Retinal pigment epithelial cell (primary cell): ENCODE results near the gene RBKS.

Experiments
- DNase-seq: peaks from one replicate; pipeline ENCODE4 v3.0.0-alpha.2; 2010; ENCODE audit warnings: low read depth
- H3K4me3 ChIP-seq: 2 replicates; pipeline ENCODE4 v1.5.1; 2011; ENCODE audit warnings: mild to moderate bottlenecking, low read length, control low read depth, moderate library complexity
- TF ChIP-seq, protein P1 (sequence below): conservative IDR thresholded peaks from 2 replicates; pipeline ENCODE4 v1.5.1; 2011; ENCODE audit warnings: low read depth, low read length, control low read depth, inconsistent platforms

RBKS gene

DNA sequence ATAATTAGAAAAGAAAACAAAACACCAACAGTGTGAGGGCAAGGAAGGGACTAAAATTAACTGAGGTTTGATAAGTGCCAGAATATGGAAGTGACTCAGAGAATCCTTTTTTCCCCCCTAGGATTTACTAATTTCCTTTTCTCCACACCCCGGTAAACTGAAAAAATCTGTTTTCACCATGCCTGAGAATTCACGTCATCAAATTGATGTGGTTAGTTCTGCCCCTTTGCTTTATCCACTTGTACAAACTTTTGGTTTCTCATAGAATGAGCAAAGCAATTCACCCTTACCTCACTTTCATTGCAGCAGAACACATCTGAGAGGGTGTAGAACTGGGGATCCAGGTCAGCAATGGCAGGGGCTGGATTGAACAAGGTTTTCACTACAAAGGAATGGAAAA, 57.8 kb downstream of the RBKS start:
- no peak overlapping the region for H3K4me3 ChIP-seq
- TF ChIP-seq, protein P1, sequence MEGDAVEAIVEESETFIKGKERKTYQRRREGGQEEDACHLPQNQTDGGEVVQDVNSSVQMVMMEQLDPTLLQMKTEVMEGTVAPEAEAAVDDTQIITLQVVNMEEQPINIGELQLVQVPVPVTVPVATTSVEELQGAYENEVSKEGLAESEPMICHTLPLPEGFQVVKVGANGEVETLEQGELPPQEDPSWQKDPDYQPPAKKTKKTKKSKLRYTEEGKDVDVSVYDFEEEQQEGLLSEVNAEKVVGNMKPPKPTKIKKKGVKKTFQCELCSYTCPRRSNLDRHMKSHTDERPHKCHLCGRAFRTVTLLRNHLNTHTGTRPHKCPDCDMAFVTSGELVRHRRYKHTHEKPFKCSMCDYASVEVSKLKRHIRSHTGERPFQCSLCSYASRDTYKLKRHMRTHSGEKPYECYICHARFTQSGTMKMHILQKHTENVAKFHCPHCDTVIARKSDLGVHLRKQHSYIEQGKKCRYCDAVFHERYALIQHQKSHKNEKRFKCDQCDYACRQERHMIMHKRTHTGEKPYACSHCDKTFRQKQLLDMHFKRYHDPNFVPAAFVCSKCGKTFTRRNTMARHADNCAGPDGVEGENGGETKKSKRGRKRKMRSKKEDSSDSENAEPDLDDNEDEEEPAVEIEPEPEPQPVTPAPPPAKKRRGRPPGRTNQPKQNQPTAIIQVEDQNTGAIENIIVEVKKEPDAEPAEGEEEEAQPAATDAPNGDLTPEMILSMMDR = no peak
- no peak for DNase-seq

DNA sequence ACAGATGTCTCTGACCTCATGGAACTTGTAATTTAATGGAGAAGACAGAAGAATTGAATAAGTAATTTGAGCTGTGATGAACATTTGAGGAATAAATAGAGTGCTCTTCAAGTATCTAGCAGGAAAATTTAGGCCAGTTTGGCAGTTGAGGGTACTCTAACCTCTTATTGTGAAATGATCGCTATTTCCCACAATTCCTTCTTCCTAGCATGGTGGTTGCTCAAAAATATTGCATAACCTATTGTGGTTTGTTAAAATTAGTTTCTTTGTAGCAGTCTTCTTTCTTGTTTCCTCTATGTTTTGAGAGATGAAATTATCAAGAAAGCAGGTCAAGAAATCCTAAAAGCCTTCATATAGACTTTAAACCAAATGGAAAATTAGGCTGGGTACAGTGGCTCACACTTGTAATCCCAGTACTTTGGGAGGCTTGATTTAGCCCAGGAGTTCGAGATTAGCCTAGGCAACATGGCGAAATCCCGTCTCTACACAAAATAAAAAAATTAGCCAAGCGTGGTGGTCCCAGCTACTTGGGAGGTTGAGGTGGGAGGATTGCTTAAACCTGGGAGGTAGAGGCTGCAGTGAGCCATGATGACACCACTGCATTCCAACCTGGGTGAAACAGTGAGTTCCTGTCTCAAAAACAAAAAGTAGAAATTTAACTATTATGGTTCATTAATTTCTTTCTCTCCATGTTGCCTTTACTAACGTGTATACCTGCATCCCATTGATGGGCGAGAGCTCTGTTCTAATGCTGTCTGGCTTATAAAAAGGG, 58.7 kb downstream of the RBKS start:
- TF ChIP-seq, protein P1 = no peak
- no peak overlapping the region for H3K4me3 ChIP-seq
- DNase-seq = no peak

DNA sequence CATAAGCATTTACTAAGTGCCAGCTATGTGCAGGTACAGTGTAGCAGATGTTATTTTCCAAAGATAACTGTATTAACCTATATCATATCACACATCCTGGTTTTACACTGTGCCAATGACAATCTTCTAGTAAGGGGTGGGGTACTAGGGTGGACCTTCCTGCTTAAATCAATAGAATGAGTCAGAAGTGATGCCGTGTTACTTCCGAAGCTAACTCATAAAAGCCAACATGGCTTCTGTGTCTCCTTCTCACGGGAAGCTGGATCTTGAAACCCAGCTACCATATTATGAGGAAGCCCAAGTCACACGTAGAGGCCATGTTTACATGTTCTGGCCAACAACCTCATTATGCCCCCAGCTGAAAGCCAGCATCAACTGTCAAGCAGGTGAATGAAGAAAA, 59.5 kb downstream of the RBKS start:
- H3K4me3 ChIP-seq = no peak overlapping the region
- TF ChIP-seq, protein P1 = no peak
- DNase-seq = no peak

DNA sequence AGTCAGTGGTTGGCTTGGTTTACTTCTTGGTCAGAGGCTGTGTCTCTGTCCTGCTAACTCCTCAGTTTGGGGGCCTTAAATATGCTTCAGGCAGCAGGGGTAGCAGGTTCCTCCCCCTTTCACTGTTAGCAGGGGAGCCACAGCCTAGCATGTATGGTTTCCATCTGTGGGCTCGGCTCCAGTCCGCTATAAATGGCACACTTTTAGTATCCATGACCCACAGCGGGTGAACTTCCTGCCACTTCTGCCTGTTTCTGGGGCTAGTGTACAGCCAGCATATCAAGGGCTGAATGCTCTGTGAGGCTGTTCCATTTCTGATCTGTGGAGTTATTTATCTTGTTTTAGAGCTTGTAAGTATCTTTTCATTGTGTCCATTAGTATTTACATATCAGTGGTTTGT, 60.4 kb downstream of the RBKS start:
- no peak overlapping the region for H3K4me3 ChIP-seq
- DNase-seq = no peak
- TF ChIP-seq, protein P1 = no peak

DNA sequence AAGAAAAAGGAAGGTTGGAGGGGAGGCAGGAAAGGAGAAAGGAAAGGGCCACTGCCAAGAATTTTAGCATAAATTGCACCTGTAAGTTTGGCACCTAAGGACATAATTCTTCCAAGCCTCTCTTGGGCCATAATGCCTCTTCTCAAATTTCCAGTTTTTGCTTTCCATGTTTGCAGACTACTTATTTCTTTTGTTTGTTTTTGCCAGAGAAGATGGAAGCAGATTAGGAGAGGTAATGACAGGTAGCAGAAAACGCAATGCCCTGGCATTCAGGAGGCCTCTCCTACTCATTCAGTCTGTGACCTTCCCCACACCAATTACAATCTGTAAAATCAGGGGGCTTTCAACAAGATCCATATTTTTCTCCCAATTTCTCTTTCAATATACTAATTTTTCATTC, 61.9 kb downstream of the RBKS start:
- TF ChIP-seq, protein P1 = no peak

DNA sequence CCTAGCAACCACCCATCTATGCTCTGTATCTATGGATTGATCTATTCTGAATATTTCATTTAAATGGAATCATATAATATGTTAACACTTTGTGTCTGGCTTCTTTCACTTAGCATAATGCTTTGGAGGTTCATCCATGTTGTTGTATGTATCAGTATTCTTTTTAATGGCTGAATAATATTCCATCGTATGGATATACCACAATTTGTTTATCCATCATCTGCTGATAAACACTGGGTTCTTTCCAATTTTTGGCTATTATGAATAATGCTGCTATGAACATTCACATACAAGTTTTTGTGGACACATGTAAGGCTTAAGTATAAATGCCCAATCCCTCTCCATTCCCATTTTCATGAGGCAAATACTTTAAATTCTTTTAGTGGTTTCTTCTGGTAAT, 65.8 kb downstream of the RBKS start:
- H3K4me3 ChIP-seq = no peak overlapping the region
- TF ChIP-seq, protein P1 = no peak
- no peak for DNase-seq

More for the DNA sequence above, 61.9 kb downstream of the RBKS start:
- H3K4me3 ChIP-seq = no peak overlapping the region
- DNase-seq = no peak

DNA sequence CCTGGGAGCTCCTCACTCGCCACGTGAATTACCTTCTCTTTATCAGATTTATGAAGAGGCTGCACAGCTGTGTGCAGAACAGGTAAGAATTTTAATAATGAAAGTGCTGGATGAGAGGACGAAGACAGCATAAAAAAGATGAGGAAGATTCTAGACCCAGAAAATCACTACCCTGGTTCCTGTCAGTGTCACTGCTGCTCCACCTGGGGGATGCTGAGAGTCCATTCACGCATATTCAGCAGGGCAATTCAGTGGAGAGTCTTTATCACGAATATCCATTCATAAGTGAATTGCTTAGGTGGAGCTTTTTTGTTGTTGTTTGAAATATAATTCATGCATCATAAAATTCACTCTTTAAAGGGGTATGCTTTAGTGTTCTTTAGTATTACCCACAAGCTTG, 66.6 kb downstream of the RBKS start:
- no peak for DNase-seq
- TF ChIP-seq, protein P1 = no peak
- H3K4me3 ChIP-seq = no peak overlapping the region
